Chondrocyte (in vitro differentiated cells): ENCODE results near the gene PARPBP. TPM values are rescaled to one million over a fixed set of nuclear protein-coding genes. Genes with fewer than 3 reads are reported as not detected.
"Not testable (repeated sequence)": the region's sequence is repeated elsewhere in the genome, so short reads cannot be mapped to it uniquely, and the experiment has no call there.

Source experiments
- DNase-seq: peaks from one replicate; pipeline ENCODE4 v3.0.0; 2021; ENCODE audit warnings: mixed read lengths, low spot score
- H3K27ac Mint-ChIP-seq: one replicate; pipeline ENCODE4 v1.8.0; 2021; ENCODE audit warnings: mild to moderate bottlenecking, moderate library complexity, mixed read lengths; ENCODE audit not compliant: unreplicated experiment
- H3K27me3 Mint-ChIP-seq: 2 replicates; pipeline ENCODE4 v1.8.0; 2021; ENCODE audit warnings: low read depth, mixed read lengths
- H3K36me3 Mint-ChIP-seq: 2 replicates; pipeline ENCODE4 v1.8.0; 2021; ENCODE audit warnings: low read depth, mixed read lengths
- H3K4me1 Mint-ChIP-seq: 2 replicates; pipeline ENCODE4 v1.8.0; 2021; ENCODE audit warnings: low read depth, mild to moderate bottlenecking, mixed read lengths
- H3K4me3 Mint-ChIP-seq: one replicate; pipeline ENCODE4 v1.8.0; 2021; ENCODE audit warnings: mild to moderate bottlenecking, moderate library complexity, mixed read lengths; ENCODE audit not compliant: unreplicated experiment
- H3K9me3 Mint-ChIP-seq: 2 replicates; pipeline ENCODE4 v1.8.0; 2021; ENCODE audit warnings: low read depth, mixed read lengths
- CTCF ChIP-seq: fragments of 200-600 bp; sonication (generic); IDR thresholded peaks from 2 replicates; pipeline ENCODE4 v1.5.0; 2021; ENCODE audit warnings: antibody characterized with exemption, mild to moderate bottlenecking, moderate library complexity
- total RNA-seq: library from RNA; stranded (reverse); gene quantifications from 3 replicates; pipeline ENCODE4 v1.2.1, GENCODE V29; 2021

PARPBP gene
- total RNA-seq, 1 donor from 2014 or later = 3.8 TPM

GRCh38 chr12:102142866-102143373 lies 22.9 kb downstream of the PARPBP start:
- H3K27ac Mint-ChIP-seq, H3K36me3 Mint-ChIP-seq, H3K27me3 Mint-ChIP-seq, DNase-seq, H3K9me3 Mint-ChIP-seq, H3K4me3 Mint-ChIP-seq: not testable (repeated sequence)
- H3K4me1 Mint-ChIP-seq = peaks cover 16% of the 10 kb centered on the region

- TF ChIP-seq CTCF = no peak
- H3K27me3 Mint-ChIP-seq = no peaks in the 10 kb centered on the region
- peaks cover 2% of the 10 kb centered on the region for H3K36me3 Mint-ChIP-seq
- no peak for DNase-seq
- peaks cover 16% of the 10 kb centered on the region for H3K4me1 Mint-ChIP-seq
- peak overlapping the region; percentile 60 for H3K27ac Mint-ChIP-seq
- no peaks in the 10 kb centered on the region for H3K9me3 Mint-ChIP-seq
- peak overlapping the region; percentile 8 for H3K4me3 Mint-ChIP-seq
Measured at GRCh38 chr12:102144221-102144620, 24.2 kb downstream of the PARPBP start.

GRCh38 chr12:102147062-102147587 lies 27.1 kb downstream of the PARPBP start:
- not testable (repeated sequence) for H3K27ac Mint-ChIP-seq, H3K9me3 Mint-ChIP-seq, H3K4me3 Mint-ChIP-seq, H3K27me3 Mint-ChIP-seq, H3K36me3 Mint-ChIP-seq, DNase-seq
- H3K4me1 Mint-ChIP-seq = peaks cover 16% of the 10 kb centered on the region

- not testable (repeated sequence) for H3K27ac Mint-ChIP-seq, DNase-seq, H3K36me3 Mint-ChIP-seq, H3K9me3 Mint-ChIP-seq, H3K4me3 Mint-ChIP-seq, H3K27me3 Mint-ChIP-seq, H3K4me1 Mint-ChIP-seq
Measured at GRCh38 chr12:102155206-102155605, 35.2 kb downstream of the PARPBP start.

- Mint-ChIP-seq H3K36me3 (peaks cover 4% of the 10 kb centered on the region), H3K27me3 (no peaks in the 10 kb centered on the region)
Measured at GRCh38 chr12:102163383-102163782, 43.4 kb downstream of the PARPBP start.

GRCh38 chr12:102167821-102168604 lies 48.0 kb downstream of the PARPBP start:
- Mint-ChIP-seq H3K4me3 (no peak overlapping the region), H3K9me3 (peaks cover 6% of the 10 kb centered on the region), H3K4me1 (peaks cover 16% of the 10 kb centered on the region), H3K36me3 (peaks cover 4% of the 10 kb centered on the region), H3K27ac (no peak overlapping the region), H3K27me3 (no peaks in the 10 kb centered on the region)
- TF ChIP-seq CTCF = no peak
- no peak for DNase-seq

More at GRCh38 chr12:102163383-102163782, 43.4 kb downstream of the PARPBP start:
- Mint-ChIP-seq H3K27ac (no peak overlapping the region), H3K4me1 (peaks cover 4% of the 10 kb centered on the region), H3K9me3 (peaks cover 6% of the 10 kb centered on the region), H3K4me3 (no peak overlapping the region)
- TF ChIP-seq CTCF = no peak
- DNase-seq = no peak
